ENCODE data around the gene PDZD8.

Gene PDZD8

DNA sequence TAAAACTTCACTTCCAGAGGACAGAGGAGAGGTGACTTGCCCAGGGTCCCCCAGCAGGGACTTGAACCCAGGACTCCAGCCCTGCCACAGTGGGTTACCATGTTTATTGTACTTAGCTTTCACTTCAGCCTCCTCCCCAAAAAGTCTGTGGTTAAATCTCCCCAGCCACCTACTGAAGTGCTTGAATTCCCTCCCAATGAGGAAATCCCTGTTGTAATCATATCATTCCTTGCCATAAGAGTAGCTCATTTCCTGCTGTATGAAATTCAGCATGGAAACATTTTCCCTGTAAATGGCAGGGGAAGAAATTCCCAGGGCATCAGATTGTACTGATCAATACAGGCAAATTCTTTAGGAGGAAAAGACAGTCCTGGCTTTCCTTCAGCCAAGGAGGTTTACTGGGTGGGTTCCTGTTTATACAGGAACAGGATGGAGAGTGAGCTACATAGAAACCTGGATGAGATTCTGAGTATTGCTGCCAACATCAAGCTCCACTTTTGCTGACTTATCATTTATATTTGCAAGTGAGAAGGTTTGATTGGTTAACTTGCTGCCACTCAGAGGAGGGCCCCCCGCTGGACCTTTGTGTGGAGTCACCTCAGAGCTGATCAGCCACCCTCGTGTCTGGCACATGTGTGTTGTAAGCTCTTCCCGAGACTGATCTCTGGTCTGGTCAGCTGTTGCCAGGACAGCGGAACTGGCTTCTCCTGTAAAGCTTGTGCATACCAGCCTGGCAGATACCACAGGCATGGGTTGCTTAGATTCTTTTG, 16.4 kb upstream of the PDZD8 start:
- DNase-seq (ENCODE audit: low spot score): no peak

- no peak for DNase-seq (ENCODE audit: low spot score)
Observed at GRCh38 chr10:117390420-117390819, 15.2 kb upstream of the PDZD8 start.

DNA sequence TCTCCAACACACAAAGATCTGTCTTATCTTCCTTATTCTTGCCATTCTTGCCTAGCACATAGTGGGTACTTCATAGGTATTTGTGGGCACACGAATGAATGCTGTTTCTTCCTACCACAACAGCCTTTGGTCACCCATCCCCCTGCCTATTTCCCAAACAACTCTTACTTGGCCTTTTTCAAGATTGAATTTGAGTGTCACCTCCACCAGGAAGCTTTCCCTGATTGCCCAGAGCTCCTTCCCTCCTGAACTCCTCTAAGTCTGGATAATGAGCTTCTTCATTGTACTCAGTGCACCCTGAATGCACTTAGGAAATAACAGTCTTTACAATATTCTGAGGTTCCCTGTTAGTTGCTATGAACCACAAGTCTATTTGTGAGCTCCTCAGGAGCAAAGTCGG, 11.6 kb upstream of the PDZD8 start:
- no peak for DNase-seq (ENCODE audit: low spot score)

DNA sequence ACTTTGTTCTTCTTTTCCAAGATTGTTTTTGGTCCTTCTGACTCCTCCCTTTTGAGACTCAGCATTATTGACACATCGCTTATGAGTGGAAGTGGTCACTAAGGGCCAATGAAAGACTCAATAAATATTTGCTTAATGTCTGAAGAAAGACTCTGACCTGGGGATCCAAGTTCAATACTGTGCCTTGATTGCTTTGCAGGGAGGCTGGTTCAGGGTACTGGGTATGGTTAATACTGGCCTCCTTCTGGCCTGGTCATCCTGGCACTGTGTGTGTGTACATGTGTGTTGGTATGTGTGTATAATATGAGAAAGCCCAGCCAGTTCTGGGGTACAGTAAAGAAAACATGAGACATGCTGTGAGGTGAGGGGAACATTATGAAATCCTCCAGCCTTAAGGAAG, 7.6 kb upstream of the PDZD8 start:
- DNase-seq (ENCODE audit: low spot score): no peak

DNA sequence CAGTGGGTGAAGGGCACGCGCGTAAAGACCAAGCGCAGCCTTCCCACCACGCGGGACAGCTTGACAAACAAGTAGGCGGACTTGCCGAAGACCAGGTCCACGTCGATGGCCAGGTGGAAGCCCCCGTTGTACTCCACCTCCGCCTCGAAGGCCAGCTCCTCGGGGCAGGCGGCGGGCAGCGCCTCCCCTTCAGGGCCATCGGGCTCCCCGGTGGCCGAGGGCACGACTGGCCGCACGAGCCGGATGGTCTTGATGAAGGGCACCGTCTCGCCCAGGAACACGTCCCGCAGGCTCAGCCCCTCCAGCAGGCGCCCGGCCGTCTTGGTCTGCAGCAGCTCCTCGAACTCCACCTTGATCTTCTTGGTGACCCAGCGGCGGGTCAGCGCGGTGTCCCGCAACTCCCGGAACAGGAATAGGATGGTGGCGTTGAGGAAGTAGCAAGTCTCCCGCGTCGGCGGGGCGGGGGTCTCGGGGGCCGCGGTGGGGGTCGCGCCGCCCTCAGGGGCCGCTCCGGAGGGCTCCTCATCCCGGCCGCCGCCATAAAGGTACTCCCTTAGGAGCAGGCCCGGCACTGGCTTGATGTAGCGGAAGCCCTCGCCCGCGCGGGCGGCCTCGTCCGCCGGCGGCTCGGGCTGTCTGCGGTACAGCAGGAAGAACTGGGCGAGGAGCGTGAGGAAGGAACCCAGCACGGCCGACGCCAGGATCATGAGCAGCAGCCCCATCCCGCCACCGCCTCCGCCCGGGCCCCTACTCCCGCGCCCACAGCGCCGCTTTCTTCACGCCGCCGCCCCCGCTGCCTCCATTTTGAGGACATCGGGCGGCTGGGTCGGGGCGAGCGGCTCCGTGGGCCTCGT, 507 bp downstream of the PDZD8 start:
- peak; percentile 21 for DNase-seq (ENCODE audit: low spot score)

DNA sequence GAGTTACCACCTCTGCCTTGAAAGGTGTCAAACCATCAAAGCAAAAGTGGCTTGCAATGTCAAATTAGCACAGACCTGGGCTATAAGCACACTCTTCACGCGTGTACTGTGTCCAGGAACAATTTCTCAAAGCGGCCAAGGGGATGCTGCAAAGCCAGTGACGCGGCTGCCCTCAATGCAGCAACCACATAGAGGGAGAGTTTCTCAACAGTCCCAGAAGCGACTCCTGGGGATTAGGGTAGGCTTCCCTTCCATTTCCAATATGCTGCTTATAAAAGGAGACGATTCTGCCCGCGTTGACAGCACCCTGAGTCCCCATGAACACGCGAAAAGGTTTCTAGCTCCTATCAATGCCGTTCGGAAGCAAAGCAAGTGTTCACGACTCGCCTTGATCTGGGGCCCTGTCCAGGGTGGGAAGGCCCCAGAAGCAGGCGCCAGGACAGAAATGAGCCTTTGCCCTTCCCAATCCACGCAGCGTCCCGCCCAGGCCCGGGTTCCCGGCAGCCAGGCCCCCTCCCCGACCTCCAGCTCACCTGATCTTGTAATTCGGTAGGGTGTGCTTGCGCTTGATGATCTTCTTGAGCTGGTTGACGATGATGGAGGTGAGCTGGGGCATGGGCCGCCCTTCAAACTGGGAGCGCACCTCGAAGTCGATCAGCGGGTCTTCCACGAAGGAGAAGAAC, 1.3 kb downstream of the PDZD8 start:
- DNase-seq (ENCODE audit: low spot score): no peak

DNA sequence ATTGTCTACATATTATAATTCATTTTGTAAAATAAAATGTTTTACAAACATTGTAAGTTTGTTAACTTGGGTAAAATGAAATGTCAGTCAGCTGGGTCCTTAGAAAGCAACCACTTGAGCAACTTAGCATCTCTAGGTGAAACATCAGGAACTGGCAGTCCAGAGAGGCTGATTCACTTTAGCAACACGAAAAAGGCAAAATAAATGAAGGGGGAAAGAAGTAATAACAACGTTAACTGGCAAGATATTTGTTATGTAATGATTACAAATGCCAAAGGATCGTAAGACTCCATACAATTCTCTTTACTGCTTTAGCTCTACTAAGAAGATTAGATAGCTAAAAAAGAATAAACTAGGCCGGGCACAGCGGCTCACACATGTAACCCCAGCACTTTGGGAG, 5.0 kb downstream of the PDZD8 start:
- DNase-seq (ENCODE audit: low spot score): no peak

- no peak for DNase-seq (ENCODE audit: low spot score)
Observed at GRCh38 chr10:117367718-117368117, 7.5 kb downstream of the PDZD8 start.

- DNase-seq (ENCODE audit: low spot score): no peak
Observed at GRCh38 chr10:117366741-117367140, 8.5 kb downstream of the PDZD8 start.

GRCh38 chr10:117365612-117366011, 9.6 kb downstream of the PDZD8 start:
- no peak for DNase-seq (ENCODE audit: low spot score)

GRCh38 chr10:117364110-117364960, 10.9 kb downstream of the PDZD8 start:
- DNase-seq (ENCODE audit: low spot score): no peak

GRCh38 chr10:117363028-117363427, 12.2 kb downstream of the PDZD8 start:
- DNase-seq (ENCODE audit: low spot score): no peak

- no peak for DNase-seq (ENCODE audit: low spot score)
Observed at GRCh38 chr10:117362313-117362712, 12.9 kb downstream of the PDZD8 start.

- no peak for DNase-seq (ENCODE audit: low spot score)
Observed at GRCh38 chr10:117360994-117361667, 14.1 kb downstream of the PDZD8 start.

- no peak for DNase-seq (ENCODE audit: low spot score)
Observed at GRCh38 chr10:117360016-117360415, 15.2 kb downstream of the PDZD8 start.

GRCh38 chr10:117355072-117355471, 20.2 kb downstream of the PDZD8 start:
- no peak for DNase-seq (ENCODE audit: low spot score)

GRCh38 chr10:117353684-117354083, 21.6 kb downstream of the PDZD8 start:
- no peak for DNase-seq (ENCODE audit: low spot score)

GRCh38 chr10:117352724-117353123, 22.5 kb downstream of the PDZD8 start:
- DNase-seq (ENCODE audit: low spot score): no peak

DNA sequence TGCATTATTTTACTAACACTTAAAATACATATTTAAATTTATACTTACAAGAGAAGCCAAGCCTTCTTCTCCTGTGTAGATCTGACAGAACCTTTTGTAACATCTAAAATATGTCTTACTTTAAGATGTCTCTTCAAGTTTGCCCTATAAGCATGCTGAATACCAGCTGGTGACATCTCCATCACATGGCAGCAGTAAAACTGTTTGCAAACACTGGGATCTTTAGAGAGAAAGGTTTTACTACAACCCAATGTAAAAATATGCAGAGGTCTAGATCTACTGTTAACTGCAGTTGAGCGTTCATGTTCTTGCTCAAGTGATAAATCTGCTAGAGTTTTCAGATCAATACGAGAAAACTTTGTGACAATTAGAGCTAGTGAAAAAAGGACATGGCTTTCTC, 23.2 kb downstream of the PDZD8 start:
- no peak for DNase-seq (ENCODE audit: low spot score)

DNA sequence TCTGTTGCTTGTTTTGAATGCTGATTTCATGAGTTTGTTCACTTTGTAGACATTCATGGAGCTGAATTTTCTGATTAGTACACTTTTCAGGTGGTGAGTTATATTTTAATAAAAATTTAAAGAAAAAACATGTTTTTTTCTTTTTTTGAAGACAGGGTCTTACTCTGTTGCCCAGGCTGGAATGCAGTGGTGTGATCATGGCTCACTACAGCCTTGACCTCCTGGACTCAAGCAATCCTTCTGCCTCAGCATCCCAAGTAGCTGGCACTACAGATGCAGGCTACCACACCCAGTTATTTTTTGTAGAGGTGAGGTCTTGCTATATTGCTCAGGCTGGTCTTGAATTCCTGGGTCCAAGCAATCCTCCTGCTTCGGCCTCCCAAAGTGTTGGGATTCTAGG, 23.7 kb downstream of the PDZD8 start:
- no peak for DNase-seq (ENCODE audit: low spot score)

DNA sequence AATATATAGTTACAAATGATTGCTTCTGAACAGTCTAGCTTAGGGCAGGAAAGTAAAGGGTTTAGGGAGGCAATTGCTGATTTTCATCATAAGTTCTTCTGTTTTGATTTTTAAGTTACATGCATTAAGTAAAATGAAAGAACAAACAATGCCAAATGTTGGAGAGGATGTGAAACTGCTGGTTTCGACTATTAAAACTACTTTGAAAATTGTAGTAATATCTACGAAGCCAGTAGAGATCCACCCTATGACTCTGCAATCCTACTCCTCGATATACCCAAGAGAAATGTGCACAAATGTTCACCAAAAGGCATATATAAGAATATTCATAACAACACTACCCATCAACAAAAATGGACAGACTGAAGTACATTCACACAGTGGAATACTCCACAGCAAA, 24.3 kb downstream of the PDZD8 start:
- DNase-seq (ENCODE audit: low spot score): no peak
